ENCODE results near the gene ATXN10.

GRCh38 chr22:45843031-45843430, 171.4 kb downstream of the ATXN10 start:
- no peak for TF ChIP-seq CTCF (IDR thresholded peaks at IDR 0.05; ENCODE audit: low read length)
- TF ChIP-seq EZH2 (IDR thresholded peaks at IDR 0.05; ENCODE audit: borderline replicate concordance, low read length), result no peak

All from OCI-LY1 (cell line).